ACC112 (cell line): ENCODE data around the gene NPHS1.

Experiments used
- H2AFZ ChIP-seq: fragments of 200-600 bp; sonication (generic); one replicate; pipeline ENCODE4 v1.6.0; 2017; ENCODE audit warnings: antibody characterized with exemption, low read length; ENCODE audit not compliant: unreplicated experiment
- H3K27ac ChIP-seq: fragments of 200-600 bp; sonication (generic); 2 replicates; pipeline ENCODE4 v1.5.1; 2014; ENCODE audit warnings: low read depth, mild to moderate bottlenecking, antibody characterized with exemption, low read length, moderate library complexity
- H3K27me3 ChIP-seq: fragments of 200-600 bp; sonication (generic); 2 replicates; pipeline ENCODE4 v1.6.1; 2014; ENCODE audit warnings: mild to moderate bottlenecking, antibody characterized with exemption, low read length, moderate library complexity, mixed read lengths; ENCODE audit not compliant: insufficient read depth
- H3K36me3 ChIP-seq: fragments of 200-600 bp; sonication (generic); 2 replicates; pipeline ENCODE4 v1.6.1; 2016; ENCODE audit warnings: mild to moderate bottlenecking, antibody characterized with exemption, low read length, moderate library complexity, mixed read lengths; ENCODE audit not compliant: insufficient read depth
- H3K4me1 ChIP-seq: fragments of 200-600 bp; sonication (generic); one replicate; pipeline ENCODE4 v1.6.1; 2016; ENCODE audit warnings: low read length, mixed read lengths; ENCODE audit not compliant: insufficient read depth, unreplicated experiment, control insufficient read depth
- H3K4me3 ChIP-seq: fragments of 200-600 bp; sonication (generic); 2 replicates; pipeline ENCODE4 v1.5.1; 2014; ENCODE audit warnings: mild to moderate bottlenecking, low read depth, low read length
- H3K79me2 ChIP-seq: fragments of 200-600 bp; sonication (generic); one replicate; pipeline ENCODE4 v1.6.0; 2016; ENCODE audit warnings: low read length; ENCODE audit not compliant: control insufficient read depth, unreplicated experiment, insufficient read depth

The NPHS1 gene

DNA sequence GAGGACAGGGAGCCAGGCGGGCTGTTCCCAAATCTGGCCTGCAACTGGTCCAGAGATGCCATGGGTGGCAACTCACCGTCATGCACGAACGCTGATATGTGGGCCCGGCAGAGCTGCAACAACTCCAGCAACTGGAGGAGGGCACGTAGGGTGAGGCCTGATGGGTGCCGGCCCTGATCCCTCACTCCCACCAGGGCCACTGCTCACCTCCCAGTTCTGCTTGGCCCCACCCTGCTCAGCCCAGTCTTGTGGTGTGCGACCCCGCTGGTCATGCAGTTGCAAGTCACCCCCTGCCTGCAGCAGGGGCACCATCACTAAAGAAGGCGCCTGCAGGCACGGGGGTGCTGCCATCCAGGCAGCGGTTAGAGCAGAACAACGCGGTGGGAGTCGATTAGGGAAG is 60.0 kb downstream of the NPHS1 start:
- Histone ChIP-seq H3K27me3 (peaks cover 4% of the 10 kb centered on the region; the same call in 1 of the 2 replicates), H3K36me3 (no peaks in the 10 kb centered on the region), H3K79me2 (no peaks in the 10 kb centered on the region), H2AFZ (no peak overlapping the region), H3K27ac (no peak overlapping the region), H3K4me3 (no peak overlapping the region), H3K4me1 (peaks cover 11% of the 10 kb centered on the region)

DNA sequence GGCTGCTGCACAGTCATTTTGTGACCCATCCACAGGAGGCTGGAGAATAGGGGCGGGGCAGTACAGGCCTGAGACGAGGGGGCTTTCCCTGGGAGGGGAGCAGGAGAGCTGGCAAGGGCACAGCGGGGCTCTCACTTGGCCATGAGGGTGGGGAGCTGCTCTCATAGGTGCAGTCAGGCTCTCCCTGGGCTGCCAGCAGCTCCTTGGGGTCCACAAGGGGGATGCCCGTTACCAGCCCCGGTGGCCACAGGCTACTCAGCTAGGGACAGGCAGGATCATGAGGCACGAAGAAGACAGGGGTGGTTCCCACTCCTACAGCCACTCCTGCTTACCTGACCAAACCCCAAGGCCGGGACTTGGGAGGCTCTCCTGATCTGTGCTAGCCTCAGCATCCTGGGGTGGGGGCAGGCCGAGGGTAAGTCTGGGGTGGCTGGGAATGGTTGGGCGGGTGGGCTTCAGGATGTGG is 60.5 kb downstream of the NPHS1 start:
- H3K79me2 ChIP-seq, result no peaks in the 10 kb centered on the region
- no peak overlapping the region for H3K4me3 ChIP-seq
- H3K27ac ChIP-seq, result no peak overlapping the region
- no peaks in the 10 kb centered on the region for H3K36me3 ChIP-seq
- H2AFZ ChIP-seq, result no peak overlapping the region
- H3K27me3 ChIP-seq, result peaks cover 4% of the 10 kb centered on the region; the same call in 1 of the 2 replicates
- peaks cover 11% of the 10 kb centered on the region for H3K4me1 ChIP-seq

DNA sequence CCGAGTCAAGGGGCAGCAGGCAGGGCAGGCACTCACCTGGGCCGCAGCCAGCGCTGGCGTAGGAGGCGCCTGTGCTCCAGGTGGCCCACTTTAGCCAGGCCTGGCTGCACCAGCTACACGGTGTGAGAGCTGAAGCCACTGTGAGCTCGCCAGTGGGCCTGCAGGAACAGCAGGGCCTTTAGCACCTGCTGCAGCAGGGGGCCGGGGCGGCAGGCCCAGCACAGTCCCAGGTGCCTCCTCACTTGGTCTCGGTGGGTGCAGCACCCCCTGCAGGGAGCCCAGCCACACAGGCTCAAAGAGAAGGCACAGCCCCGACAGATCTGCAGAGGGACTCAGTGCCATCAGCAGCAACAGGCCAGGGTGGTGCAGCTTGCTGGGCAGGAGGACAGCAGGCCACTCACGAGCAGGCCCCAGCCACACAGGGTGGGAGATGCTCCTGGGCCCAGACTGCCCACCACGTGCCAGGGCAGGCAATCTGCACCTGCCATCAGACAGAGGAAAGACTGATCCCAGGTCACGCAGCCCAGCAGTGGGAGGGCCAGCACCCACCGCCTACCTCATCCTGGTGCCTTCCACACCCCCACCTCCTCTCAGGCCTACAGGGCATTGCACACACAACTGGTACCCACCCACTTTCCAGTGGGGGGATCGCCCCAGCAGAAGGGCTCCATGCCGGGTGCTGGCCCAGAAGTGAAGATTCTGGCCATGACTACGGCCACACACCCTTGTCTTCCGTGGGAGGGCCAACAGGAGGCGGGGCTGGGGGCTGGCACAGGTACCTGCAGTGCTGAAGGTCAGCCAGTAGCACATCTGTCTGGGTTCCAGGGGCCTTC is 61.1 kb downstream of the NPHS1 start:
- no peaks in the 10 kb centered on the region for H3K27me3 ChIP-seq
- H2AFZ ChIP-seq, result no peak overlapping the region
- no peaks in the 10 kb centered on the region for H3K79me2 ChIP-seq
- H3K4me1 ChIP-seq, result peaks cover 11% of the 10 kb centered on the region
- no peak overlapping the region for H3K27ac ChIP-seq
- no peak overlapping the region for H3K4me3 ChIP-seq
- H3K36me3 ChIP-seq, result no peaks in the 10 kb centered on the region

DNA sequence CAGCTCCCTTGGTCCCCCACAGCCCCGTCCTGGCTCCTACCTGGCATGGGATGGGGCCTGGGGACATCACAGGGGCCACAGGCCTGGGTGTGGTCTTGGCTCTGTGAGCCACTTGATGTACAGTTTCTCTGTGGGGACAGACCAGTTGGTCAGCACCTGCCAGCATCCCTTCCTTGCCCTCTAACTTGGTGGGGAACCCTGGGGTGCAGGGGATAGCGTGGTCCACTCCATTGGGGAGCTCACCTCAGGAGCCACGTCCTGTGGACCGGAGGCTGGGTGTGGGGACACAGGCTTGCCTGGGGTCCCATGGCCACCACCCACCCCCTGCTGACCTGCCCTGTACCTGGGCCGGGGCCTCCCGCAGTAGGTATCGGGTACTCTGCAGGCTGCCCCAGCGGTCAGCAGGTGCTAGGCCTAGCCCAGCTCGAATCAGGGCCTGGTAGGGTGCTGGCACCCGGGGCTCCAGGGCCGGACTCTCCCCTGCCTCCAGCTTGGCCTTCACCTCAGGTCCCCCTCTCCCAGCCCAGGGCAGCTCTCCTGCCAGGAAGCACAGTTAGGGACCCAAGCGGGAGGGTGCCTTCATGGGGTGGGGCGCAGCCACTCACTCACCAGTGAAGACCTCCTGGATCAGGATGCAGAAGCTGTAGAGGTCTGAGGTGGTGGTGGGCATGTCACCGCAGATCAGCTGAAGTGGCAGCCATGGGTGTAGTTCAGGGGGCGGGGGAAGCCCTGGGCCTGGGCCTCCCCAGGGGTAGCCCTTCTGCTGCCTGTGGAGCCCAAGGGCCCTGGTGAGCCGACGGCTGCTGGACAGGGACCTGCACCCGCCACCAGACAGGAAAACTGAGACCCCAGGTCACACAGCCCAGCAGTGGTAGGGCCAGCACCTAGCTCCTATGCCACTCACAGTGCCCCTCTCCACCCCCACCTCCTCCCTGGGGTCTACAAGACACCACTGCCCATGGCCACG is 62.0 kb downstream of the NPHS1 start:
- no peaks in the 10 kb centered on the region for H3K27me3 ChIP-seq
- H2AFZ ChIP-seq, result no peak overlapping the region
- no peaks in the 10 kb centered on the region for H3K36me3 ChIP-seq
- H3K4me1 ChIP-seq, result peaks cover 11% of the 10 kb centered on the region
- no peak overlapping the region for H3K27ac ChIP-seq
- no peak overlapping the region for H3K4me3 ChIP-seq
- no peaks in the 10 kb centered on the region for H3K79me2 ChIP-seq

DNA sequence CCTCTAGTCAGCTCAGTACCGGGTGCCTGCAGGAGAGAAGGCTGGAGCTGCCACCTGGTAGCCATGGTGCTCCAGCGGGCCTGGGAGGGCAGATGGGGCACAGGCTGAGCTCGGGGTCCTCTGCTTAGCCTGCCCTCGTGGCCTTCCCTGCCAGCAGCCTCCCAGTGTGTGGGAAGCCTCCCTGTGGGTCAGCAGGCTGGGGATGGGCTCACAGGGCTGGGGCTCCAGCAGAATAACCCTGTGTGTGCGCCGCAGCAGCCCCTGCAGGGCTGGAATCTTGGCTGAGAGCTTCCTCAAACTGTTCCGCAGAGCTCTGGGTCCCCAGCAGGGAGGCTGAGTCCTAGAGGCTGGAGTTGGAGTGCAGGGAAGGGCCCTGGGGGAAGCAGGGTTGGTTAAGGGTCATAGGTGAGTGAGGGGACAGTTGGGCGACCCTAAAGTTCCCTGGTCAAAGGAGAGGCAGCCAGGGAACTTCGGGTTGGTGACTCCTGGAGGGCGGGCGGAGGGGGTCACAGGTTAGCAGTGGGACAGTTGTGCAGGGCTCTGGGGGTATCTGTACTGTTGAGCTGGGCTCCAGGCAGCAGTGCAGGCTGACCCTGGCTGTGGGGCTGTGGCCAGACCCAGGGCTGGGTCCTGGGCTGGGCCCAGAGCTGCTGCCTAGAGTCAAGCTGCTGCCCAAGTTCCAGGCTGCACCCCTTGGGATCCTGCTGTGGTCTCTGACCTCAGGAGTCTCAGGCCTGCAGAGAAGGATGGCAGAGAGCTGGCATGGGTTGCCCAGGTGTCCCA is 62.9 kb downstream of the NPHS1 start:
- H3K79me2 ChIP-seq, result no peaks in the 10 kb centered on the region

DNA sequence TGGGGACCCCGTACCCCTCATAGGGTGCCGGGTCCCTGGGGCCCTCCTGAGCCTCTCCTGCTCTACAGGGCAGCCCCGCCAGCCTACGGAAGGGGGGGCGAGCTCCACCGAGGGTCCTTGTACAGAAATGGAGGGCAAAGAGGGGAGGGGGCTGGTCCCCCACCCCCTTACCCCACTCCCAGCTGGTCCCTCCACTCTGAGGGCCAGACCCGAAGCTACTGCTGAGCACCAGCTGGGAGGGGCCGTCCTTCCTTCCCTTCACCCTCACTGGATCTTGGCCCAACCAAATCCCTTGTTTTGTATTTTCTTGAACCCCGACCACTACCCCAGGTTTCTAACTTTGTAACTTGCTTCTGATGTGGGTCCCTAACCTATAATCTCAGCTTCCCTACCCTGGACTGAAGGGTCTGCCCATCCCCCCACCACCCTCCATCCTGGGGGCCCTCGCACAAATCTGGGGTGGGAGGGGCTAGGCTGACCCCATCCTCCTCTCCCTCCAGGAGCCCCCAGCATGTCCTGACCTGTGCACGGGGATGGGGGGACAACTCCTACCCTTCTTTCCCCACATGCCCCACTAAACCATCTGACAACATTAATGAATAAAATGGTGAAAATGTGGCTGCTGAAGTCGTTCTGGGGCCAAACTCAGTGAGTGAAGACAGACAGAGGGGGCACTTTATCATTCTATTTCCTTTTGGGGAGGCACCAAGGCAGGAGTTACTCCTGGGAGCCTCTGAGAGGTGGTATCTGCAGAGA is 63.9 kb downstream of the NPHS1 start:
- H3K4me1 ChIP-seq, result peaks cover 5% of the 10 kb centered on the region
- no peaks in the 10 kb centered on the region for H3K36me3 ChIP-seq
- no peak overlapping the region for H3K27ac ChIP-seq
- no peak overlapping the region for H3K4me3 ChIP-seq
- H3K79me2 ChIP-seq, result no peaks in the 10 kb centered on the region
- H3K27me3 ChIP-seq, result no peaks in the 10 kb centered on the region
- no peak overlapping the region for H2AFZ ChIP-seq

More for the DNA sequence above, 62.9 kb downstream of the NPHS1 start:
- no peaks in the 10 kb centered on the region for H3K27me3 ChIP-seq
- peaks cover 11% of the 10 kb centered on the region for H3K4me1 ChIP-seq
- no peaks in the 10 kb centered on the region for H3K36me3 ChIP-seq
- no peak overlapping the region for H3K27ac ChIP-seq
- H2AFZ ChIP-seq, result no peak overlapping the region
- H3K4me3 ChIP-seq, result no peak overlapping the region

DNA sequence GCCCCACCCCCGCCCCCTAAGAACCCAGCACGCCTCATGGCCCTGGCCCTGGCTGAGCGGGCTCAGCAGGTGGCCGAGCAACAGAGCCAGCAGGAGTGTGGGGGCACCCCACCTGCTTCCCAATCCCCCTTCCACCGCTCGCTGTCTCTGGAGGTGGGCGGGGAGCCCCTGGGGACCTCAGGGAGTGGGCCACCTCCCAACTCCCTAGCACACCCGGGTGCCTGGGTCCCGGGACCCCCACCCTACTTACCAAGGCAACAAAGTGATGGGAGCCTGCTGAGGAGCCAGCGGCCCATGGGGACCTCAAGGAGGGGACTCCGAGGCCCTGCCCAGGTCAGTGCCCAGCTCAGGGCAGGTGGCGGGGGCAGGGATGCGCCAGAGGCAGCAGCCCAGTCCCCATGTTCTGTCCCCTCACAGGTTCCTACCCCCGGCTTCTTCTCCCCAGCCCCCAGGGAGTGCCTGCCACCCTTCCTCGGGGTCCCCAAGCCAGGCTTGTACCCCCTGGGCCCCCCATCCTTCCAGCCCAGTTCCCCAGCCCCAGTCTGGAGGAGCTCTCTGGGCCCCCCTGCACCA is 65.0 kb downstream of the NPHS1 start:
- Histone ChIP-seq H3K27me3 (no peaks in the 10 kb centered on the region), H2AFZ (no peak overlapping the region), H3K4me3 (no peak overlapping the region), H3K36me3 (no peaks in the 10 kb centered on the region), H3K4me1 (no peaks in the 10 kb centered on the region), H3K79me2 (no peaks in the 10 kb centered on the region), H3K27ac (no peak overlapping the region)

DNA sequence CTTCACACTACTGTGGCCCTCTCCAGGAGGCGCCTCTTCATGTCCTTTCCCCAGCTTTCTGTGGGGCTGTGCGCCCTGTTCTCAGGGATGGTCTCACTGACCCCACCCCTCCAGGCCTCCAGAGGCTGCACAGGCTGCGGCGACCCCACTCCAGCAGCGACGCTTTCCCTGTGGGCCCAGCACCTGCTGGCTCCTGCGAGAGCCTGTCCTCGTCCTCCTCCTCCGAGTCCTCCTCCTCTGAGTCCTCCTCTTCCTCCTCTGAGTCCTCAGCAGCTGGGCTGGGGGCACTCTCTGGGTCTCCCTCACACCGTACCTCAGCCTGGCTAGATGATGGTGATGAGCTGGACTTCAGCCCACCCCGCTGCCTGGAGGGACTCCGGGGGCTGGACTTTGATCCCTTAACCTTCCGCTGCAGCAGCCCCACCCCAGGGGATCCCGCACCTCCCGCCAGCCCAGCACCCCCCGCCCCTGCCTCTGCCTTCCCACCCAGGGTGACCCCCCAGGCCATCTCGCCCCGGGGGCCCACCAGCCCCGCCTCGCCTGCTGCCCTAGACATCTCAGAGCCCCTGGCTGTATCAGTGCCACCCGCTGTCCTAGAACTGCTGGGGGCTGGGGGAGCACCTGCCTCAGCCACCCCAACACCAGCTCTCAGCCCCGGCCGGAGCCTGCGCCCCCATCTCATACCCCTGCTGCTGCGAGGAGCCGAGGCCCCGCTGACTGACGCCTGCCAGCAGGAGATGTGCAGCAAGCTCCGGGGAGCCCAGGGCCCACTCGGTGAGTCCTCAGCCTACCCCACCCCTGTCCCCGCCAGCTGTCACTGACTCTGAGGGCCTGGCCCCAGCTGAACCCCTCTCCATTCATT is 65.8 kb downstream of the NPHS1 start:
- Histone ChIP-seq H3K4me3 (no peak overlapping the region), H3K27me3 (no peaks in the 10 kb centered on the region), H2AFZ (no peak overlapping the region), H3K27ac (no peak overlapping the region), H3K79me2 (no peaks in the 10 kb centered on the region), H3K4me1 (no peaks in the 10 kb centered on the region), H3K36me3 (no peaks in the 10 kb centered on the region)

DNA sequence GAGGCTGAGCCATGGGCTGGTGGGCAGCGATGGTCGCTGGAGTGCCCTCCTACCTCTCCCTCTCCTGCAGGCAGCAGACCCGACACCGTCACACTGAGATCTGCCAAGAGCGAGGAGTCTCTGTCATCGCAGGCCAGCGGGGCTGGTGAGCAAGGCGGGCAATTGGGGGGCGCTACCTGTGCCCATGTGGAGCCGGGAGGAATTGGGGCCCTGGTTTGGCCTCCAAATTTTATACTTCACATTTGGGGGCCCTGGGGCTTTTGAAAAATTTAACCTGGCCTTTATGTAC is 67.0 kb downstream of the NPHS1 start:
- H3K27me3 ChIP-seq, result no peaks in the 10 kb centered on the region
- H3K79me2 ChIP-seq, result no peaks in the 10 kb centered on the region
- no peak overlapping the region for H2AFZ ChIP-seq
- no peak overlapping the region for H3K4me3 ChIP-seq
- no peaks in the 10 kb centered on the region for H3K4me1 ChIP-seq
- H3K27ac ChIP-seq, result no peak overlapping the region
- H3K36me3 ChIP-seq, result no peaks in the 10 kb centered on the region
